KMS-11 (cell line): ENCODE results near the gene GRIK1.

Source experiments
- H2AFZ ChIP-seq: fragments of 200-600 bp; sonication (generic); 2 replicates; pipeline ENCODE4 v1.6.1; 2016; ENCODE audit warnings: antibody characterized with exemption, mixed run types, low read depth
- H3K27ac ChIP-seq: fragments of 200-600 bp; sonication (generic); 2 replicates; pipeline ENCODE4 v1.6.1; 2016; ENCODE audit warnings: mild to moderate bottlenecking, mixed run types
- H3K27me3 ChIP-seq: fragments of 200-600 bp; sonication (generic); 2 replicates; pipeline ENCODE4 v1.6.1; 2017; ENCODE audit warnings: mild to moderate bottlenecking, low read depth, mixed run types, moderate library complexity; ENCODE audit not compliant: insufficient read depth
- H3K36me3 ChIP-seq: fragments of 200-600 bp; sonication (generic); 2 replicates; pipeline ENCODE4 v1.6.1; 2017; ENCODE audit warnings: mild to moderate bottlenecking, mixed run types; ENCODE audit not compliant: insufficient read depth
- H3K4me1 ChIP-seq: fragments of 200-600 bp; sonication (generic); 2 replicates; pipeline ENCODE4 v1.6.1; 2016; ENCODE audit warnings: mild to moderate bottlenecking, low read depth, mixed run types; ENCODE audit not compliant: poor library complexity, severe bottlenecking
- H3K4me2 ChIP-seq: fragments of 200-600 bp; sonication (generic); 2 replicates; pipeline ENCODE4 v1.7.0; 2016; ENCODE audit warnings: mild to moderate bottlenecking, mixed run types
- H3K4me3 ChIP-seq: fragments of 200-600 bp; sonication (generic); IDR thresholded peaks from 2 replicates; pipeline ENCODE4 v1.6.1; 2017; ENCODE audit warnings: low read depth, low read length, mixed read lengths; ENCODE audit not compliant: insufficient read depth
- H3K79me2 ChIP-seq: fragments of 200-600 bp; sonication (generic); 2 replicates; pipeline ENCODE4 v1.6.1; 2016; ENCODE audit warnings: low read depth, mixed run types; ENCODE audit not compliant: insufficient read depth
- H3K9ac ChIP-seq: fragments of 200-600 bp; sonication (generic); 2 replicates; pipeline ENCODE4 v1.6.1; 2016; ENCODE audit warnings: mild to moderate bottlenecking, mixed run types
- H4K20me1 ChIP-seq: fragments of 200-600 bp; sonication (generic); 2 replicates; pipeline ENCODE4 v1.6.1; 2016; ENCODE audit warnings: mild to moderate bottlenecking, mixed run types; ENCODE audit not compliant: insufficient read depth
- TF ChIP-seq, protein P1 (sequence below): fragments of 200-600 bp; sonication (generic); conservative IDR thresholded peaks from 2 replicates; pipeline ENCODE4 v1.6.1; 2017; ENCODE audit warnings: low read depth, mild to moderate bottlenecking, antibody characterized with exemption, low read length, moderate library complexity, mixed read lengths

The GRIK1 gene

DNA sequence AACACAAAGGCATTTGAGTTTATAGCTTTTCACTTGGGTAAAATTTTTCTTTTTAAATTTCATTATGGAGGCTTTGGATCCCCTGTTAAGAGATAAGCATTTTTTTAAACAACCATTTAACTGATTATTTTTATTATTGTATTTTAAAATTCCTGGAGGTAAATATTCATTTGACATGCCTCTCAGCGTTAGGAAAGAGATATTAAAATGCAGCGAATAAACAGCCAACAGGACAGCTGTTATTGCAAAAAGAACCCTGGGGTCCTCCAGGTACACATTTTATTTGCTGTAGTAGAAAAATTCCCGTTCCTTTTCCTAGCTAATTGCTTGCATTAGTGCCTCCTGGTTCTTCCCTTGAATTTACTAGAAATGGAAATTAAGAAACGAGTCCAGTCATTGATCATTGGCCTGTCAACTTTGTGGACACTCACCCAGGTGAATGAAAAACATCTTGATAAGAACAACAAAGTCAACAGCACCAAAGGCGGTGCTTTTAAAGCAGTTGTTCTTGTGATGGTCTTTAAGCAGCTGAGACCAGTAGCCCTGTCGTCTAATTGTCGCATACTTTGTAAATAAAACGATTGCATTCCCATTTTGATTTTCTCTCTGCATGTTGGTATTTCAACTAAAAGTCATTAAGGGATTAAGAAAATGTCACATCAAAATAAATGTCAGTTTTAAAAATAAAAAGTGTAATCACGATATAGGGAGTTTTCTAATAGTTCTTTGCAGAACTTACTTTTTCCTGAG, 282.4 kb downstream of the GRIK1 start:
- no peaks in the 10 kb centered on the region for H3K27me3 ChIP-seq
- H3K4me2 ChIP-seq, result no peak overlapping the region
- TF ChIP-seq, protein P1, sequence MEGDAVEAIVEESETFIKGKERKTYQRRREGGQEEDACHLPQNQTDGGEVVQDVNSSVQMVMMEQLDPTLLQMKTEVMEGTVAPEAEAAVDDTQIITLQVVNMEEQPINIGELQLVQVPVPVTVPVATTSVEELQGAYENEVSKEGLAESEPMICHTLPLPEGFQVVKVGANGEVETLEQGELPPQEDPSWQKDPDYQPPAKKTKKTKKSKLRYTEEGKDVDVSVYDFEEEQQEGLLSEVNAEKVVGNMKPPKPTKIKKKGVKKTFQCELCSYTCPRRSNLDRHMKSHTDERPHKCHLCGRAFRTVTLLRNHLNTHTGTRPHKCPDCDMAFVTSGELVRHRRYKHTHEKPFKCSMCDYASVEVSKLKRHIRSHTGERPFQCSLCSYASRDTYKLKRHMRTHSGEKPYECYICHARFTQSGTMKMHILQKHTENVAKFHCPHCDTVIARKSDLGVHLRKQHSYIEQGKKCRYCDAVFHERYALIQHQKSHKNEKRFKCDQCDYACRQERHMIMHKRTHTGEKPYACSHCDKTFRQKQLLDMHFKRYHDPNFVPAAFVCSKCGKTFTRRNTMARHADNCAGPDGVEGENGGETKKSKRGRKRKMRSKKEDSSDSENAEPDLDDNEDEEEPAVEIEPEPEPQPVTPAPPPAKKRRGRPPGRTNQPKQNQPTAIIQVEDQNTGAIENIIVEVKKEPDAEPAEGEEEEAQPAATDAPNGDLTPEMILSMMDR, result no peak
- H3K4me1 ChIP-seq, result no peaks in the 10 kb centered on the region
- H3K79me2 ChIP-seq, result no peaks in the 10 kb centered on the region
- no peak overlapping the region for H3K27ac ChIP-seq
- H3K36me3 ChIP-seq, result no peaks in the 10 kb centered on the region
- no peak overlapping the region for H3K9ac ChIP-seq
- no peaks in the 10 kb centered on the region for H4K20me1 ChIP-seq
- H3K4me3 ChIP-seq, result no peak overlapping the region
- no peak overlapping the region for H2AFZ ChIP-seq

DNA sequence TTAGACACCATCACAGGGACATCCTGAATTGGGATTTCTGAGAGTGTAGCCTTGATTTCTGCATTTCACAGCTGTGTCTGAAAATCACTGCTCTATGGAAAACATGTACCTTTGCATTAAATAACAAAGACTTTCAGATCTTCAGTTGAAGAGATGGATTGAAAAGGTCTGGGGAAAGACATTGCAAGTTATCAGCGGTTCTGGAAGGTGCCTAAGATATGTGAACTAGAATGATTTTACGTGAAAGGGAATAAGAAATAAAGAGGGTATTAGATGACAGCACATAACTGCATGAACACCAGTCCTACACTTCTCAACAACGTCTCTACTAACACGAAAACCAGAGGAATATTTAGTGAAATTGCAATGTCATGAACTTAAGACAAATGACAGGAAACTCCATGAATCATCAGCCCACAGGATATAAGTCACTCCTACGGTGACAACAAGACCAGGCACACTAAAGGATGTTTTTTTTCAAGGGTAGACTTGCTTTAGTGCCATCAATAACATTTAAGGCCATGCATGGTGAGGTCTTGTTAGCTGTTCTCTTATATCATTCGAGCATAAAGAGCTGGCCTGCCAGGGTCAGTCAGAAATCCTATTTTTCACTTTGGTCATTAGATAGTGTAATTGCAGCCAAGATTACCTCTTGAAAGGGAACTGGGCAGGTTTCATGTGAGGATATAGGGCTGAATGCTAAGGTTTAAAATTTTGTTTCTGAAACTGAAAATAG, 283.1 kb downstream of the GRIK1 start:
- Histone ChIP-seq H3K9ac (no peak overlapping the region), H3K4me3 (no peak overlapping the region), H3K36me3 (no peaks in the 10 kb centered on the region), H3K4me1 (no peaks in the 10 kb centered on the region), H4K20me1 (no peaks in the 10 kb centered on the region), H2AFZ (no peak overlapping the region), H3K27me3 (no peaks in the 10 kb centered on the region), H3K27ac (no peak overlapping the region), H3K4me2 (no peak overlapping the region), H3K79me2 (no peaks in the 10 kb centered on the region)
- TF ChIP-seq, protein P1, result no peak

DNA sequence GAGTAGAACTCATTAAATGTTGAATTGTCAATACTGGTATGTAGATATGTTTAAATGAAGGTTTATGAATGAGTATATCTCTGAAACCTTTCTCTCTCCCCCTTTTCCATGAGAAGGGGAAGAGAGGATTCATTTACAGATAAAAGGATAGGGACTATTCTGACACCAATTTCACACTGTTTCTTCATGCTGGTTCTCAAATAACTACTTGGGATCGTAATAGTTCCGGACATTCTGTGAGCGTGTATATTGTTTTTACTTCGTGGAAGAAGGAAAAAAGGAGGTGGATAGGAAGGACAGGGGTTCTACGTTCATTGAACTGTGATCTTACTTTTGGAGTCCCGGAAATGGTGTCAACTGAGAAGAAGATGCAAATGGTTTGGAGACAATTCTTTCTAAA, 284.2 kb downstream of the GRIK1 start:
- TF ChIP-seq, protein P1, result no peak
- H3K79me2 ChIP-seq, result no peaks in the 10 kb centered on the region
- no peak overlapping the region for H3K27ac ChIP-seq
- no peaks in the 10 kb centered on the region for H3K27me3 ChIP-seq
- H3K36me3 ChIP-seq, result no peaks in the 10 kb centered on the region
- no peak overlapping the region for H3K4me3 ChIP-seq
- H3K9ac ChIP-seq, result no peak overlapping the region
- H4K20me1 ChIP-seq, result no peaks in the 10 kb centered on the region
- no peak overlapping the region for H2AFZ ChIP-seq
- H3K4me2 ChIP-seq, result no peak overlapping the region
- peaks cover 5% of the 10 kb centered on the region for H3K4me1 ChIP-seq

DNA sequence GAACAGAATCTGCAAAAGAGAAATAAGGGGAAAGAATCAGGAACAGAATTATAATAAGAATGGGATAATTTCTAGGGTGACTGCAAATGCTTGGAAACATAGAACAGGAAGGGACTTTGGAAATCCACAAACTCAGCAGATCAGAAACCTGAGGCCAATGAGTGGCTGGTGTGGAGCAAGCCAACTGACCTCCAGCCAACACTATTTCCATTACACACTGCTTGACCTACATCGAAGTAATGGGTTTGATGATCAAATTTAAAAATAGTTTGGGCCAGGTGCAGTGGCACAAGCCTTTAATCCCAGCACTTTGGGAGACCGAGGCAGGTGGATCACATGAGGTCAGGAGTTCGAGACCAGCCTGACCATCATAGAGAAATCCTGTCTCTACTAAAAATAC, 284.9 kb downstream of the GRIK1 start:
- H3K36me3 ChIP-seq, result no peaks in the 10 kb centered on the region
- no peak overlapping the region for H2AFZ ChIP-seq
- no peaks in the 10 kb centered on the region for H3K79me2 ChIP-seq
- H3K4me1 ChIP-seq, result peaks cover 5% of the 10 kb centered on the region
- no peak overlapping the region for H3K9ac ChIP-seq
- no peaks in the 10 kb centered on the region for H3K27me3 ChIP-seq
- TF ChIP-seq, protein P1, result no peak
- no peaks in the 10 kb centered on the region for H4K20me1 ChIP-seq
- H3K27ac ChIP-seq, result no peak overlapping the region
- H3K4me3 ChIP-seq, result no peak overlapping the region
- no peak overlapping the region for H3K4me2 ChIP-seq
